ENCODE results near the gene BICD1. TPM values are rescaled to one million over a fixed set of nuclear protein-coding genes. Genes with fewer than 3 reads are reported as not detected.

Gene BICD1
- total and polyA plus RNA-seq, 2 donors from 2014 or later, result 3.8 to 36.7 TPM

DNA sequence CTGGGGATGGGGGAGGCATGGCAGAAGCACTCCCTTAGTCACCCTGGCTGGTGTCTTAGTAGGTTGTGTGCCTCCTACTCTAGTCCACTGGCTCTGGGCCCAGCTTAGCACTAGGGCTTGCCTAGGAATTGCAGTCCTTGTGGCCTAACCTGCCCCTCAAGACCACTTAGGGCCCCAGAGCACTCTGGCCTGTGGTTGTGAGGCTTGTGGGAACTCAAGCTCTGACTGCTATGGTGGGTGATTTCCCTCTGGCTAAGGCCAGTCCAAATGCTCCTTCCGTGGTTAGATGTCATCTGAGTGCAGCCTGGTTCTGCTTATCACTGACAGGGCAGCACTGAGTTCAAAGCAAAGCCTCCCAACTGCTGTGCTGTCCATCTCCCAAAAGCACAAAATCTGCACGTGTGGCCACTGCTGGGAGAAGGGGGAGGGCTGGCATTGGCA is 312.9 kb downstream of the BICD1 start:
- Histone ChIP-seq H3K27me3 (ENCODE audit: control insufficient read depth, insufficient read depth, low read length) (no peaks in the 10 kb centered on the region), H3K27ac (ENCODE audit: low read depth in 2 of 2, low read length in 2 of 2) (no peak overlapping the region), H3K36me3 (ENCODE audit: control insufficient read depth in 2 of 3, insufficient read depth in 3 of 3, low read length in 3 of 3) (no peaks in the 10 kb centered on the region), H3K4me3 (ENCODE audit: low read length in 3 of 3) (no peak overlapping the region), H3K4me1 (ENCODE audit: control insufficient read depth in 2 of 3, insufficient read depth in 2 of 3, low read depth in 1 of 3, low read length in 3 of 3) (peaks cover 0 to 21% (median 10%) of the 10 kb centered on the region in 3 donors), H3K9ac (ENCODE audit: low read length in 3 of 3) (no peak overlapping the region), H3K9me3 (ENCODE audit: control insufficient read depth in 2 of 3, insufficient read depth in 1 of 3, low read length in 3 of 3) (no peaks in the 10 kb centered on the region)
- no peak for FAIRE-seq
- TF ChIP-seq, protein P1, sequence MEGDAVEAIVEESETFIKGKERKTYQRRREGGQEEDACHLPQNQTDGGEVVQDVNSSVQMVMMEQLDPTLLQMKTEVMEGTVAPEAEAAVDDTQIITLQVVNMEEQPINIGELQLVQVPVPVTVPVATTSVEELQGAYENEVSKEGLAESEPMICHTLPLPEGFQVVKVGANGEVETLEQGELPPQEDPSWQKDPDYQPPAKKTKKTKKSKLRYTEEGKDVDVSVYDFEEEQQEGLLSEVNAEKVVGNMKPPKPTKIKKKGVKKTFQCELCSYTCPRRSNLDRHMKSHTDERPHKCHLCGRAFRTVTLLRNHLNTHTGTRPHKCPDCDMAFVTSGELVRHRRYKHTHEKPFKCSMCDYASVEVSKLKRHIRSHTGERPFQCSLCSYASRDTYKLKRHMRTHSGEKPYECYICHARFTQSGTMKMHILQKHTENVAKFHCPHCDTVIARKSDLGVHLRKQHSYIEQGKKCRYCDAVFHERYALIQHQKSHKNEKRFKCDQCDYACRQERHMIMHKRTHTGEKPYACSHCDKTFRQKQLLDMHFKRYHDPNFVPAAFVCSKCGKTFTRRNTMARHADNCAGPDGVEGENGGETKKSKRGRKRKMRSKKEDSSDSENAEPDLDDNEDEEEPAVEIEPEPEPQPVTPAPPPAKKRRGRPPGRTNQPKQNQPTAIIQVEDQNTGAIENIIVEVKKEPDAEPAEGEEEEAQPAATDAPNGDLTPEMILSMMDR (IDR thresholded peaks at IDR 0.05; ENCODE audit: borderline replicate concordance, extremely low read depth, insufficient read depth), result no peak
- no peak for DNase-seq
- intact Hi-C loops (cut with DNase I), result no loop called here

DNA sequence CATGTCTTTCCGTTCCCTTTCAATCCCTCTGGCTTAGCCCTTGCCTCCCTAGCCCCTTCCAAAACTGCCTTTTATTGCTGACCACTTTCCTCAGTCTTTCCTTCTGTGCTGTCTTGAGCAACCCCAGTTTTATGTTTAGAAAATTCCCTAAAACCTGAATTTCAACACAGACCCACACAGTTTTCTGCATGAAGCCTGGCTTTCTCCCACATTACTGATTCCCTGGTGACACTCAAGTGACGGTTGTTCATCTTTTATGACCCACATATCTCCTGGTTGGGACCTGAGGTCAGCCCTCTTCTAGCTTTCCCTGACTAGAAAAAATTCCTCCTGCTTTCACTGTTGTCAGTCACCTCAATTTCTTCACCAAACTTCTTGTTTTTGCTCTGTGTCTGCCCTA is 313.7 kb downstream of the BICD1 start:
- intact Hi-C loops (cut with DNase I), result no loop called here
- Histone ChIP-seq H3K4me1 (ENCODE audit: control insufficient read depth in 2 of 3, insufficient read depth in 2 of 3, low read depth in 1 of 3, low read length in 3 of 3) (peaks cover 0 to 21% (median 9%) of the 10 kb centered on the region in 3 donors), H3K4me3 (ENCODE audit: low read length in 3 of 3) (no peak overlapping the region), H3K36me3 (ENCODE audit: control insufficient read depth in 2 of 3, insufficient read depth in 3 of 3, low read length in 3 of 3) (no peaks in the 10 kb centered on the region), H3K27me3 (ENCODE audit: control insufficient read depth, insufficient read depth, low read length) (no peaks in the 10 kb centered on the region), H3K9me3 (ENCODE audit: control insufficient read depth in 2 of 3, insufficient read depth in 1 of 3, low read length in 3 of 3) (no peaks in the 10 kb centered on the region), H3K27ac (ENCODE audit: low read depth in 2 of 2, low read length in 2 of 2) (no peak overlapping the region), H3K9ac (ENCODE audit: low read length in 3 of 3) (no peak overlapping the region)
- TF ChIP-seq, protein P1 (IDR thresholded peaks at IDR 0.05; ENCODE audit: borderline replicate concordance, extremely low read depth, insufficient read depth), result no peak
- DNase-seq (no peak), FAIRE-seq (no peak)

DNA sequence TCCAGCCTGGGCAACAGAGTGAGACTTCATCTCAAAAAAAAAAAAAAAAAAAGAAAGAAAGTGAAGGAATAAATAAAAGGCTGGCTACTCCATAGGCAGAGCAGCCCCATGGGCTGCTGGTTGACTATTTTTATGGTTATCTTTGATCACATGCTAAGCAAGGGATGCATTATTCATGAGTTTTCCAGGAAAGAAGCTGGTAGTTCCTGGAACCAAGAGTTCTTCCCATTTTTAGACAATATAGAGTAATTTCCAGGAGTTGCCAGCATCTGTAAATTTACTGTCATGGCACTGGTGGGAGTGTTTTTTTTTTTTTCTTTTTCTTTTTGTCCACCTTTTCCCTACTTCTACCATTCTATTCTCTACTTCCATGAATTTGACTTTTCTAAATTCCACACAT is 316.9 kb downstream of the BICD1 start:
- TF ChIP-seq, protein P1 (IDR thresholded peaks at IDR 0.05; ENCODE audit: borderline replicate concordance, extremely low read depth, insufficient read depth), result no peak
- no peak overlapping the region for H3K9ac ChIP-seq (ENCODE audit: low read length in 3 of 3)
- H3K27ac ChIP-seq (ENCODE audit: low read depth in 2 of 2, low read length in 2 of 2), result no peak overlapping the region
- H3K4me3 ChIP-seq (ENCODE audit: low read length in 3 of 3), result no peak overlapping the region
- FAIRE-seq (no peak), DNase-seq (no peak)
- no peaks in the 10 kb centered on the region for H3K27me3 ChIP-seq (ENCODE audit: control insufficient read depth, insufficient read depth, low read length)
- H3K9me3 ChIP-seq (ENCODE audit: control insufficient read depth in 2 of 3, insufficient read depth in 1 of 3, low read length in 3 of 3), result no peaks in the 10 kb centered on the region
- intact Hi-C loops (cut with DNase I), result no loop called here
- H3K36me3 ChIP-seq (ENCODE audit: control insufficient read depth in 2 of 3, insufficient read depth in 3 of 3, low read length in 3 of 3), result no peaks in the 10 kb centered on the region
- peaks cover 0 to 18% (median 4%) of the 10 kb centered on the region in 3 donors for H3K4me1 ChIP-seq (ENCODE audit: control insufficient read depth in 2 of 3, insufficient read depth in 2 of 3, low read depth in 1 of 3, low read length in 3 of 3)

DNA sequence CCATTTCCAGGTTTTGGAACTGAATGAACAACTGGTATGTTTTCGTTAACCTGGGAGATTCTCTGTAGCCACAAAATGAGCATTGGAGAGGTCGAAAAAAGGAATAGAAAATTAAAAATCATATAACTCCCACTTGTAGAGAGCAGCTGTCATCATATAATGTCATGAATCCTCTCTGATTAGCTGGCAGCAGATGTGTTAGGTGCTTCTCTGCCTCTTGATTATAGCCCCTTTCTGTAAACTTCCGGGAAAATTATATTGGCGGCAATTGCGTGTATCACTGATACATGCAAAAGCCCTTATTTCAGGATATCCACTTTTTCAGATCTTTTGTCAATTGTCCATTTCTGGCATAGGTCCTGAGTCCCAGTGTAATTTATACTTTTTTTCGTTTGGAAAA is 324.4 kb downstream of the BICD1 start:
- intact Hi-C loops (cut with DNase I), result no loop called here
- no peak overlapping the region for H3K27ac ChIP-seq (ENCODE audit: low read depth in 2 of 2, low read length in 2 of 2)
- TF ChIP-seq, protein P1 (IDR thresholded peaks at IDR 0.05; ENCODE audit: borderline replicate concordance, extremely low read depth, insufficient read depth), result no peak
- no peak overlapping the region for H3K4me3 ChIP-seq (ENCODE audit: low read length in 3 of 3)
- no peaks in the 10 kb centered on the region for H3K9me3 ChIP-seq (ENCODE audit: control insufficient read depth in 2 of 3, insufficient read depth in 1 of 3, low read length in 3 of 3)
- H3K36me3 ChIP-seq (ENCODE audit: control insufficient read depth in 2 of 3, insufficient read depth in 3 of 3, low read length in 3 of 3), result no peaks in the 10 kb centered on the region
- H3K4me1 ChIP-seq (ENCODE audit: control insufficient read depth in 2 of 3, insufficient read depth in 2 of 3, low read depth in 1 of 3, low read length in 3 of 3), result peaks cover 0 to under 1% (median 0%) of the 10 kb centered on the region in 3 donors
- no peaks in the 10 kb centered on the region for H3K27me3 ChIP-seq (ENCODE audit: control insufficient read depth, insufficient read depth, low read length)
- DNase-seq (no peak), FAIRE-seq (no peak)
- H3K9ac ChIP-seq (ENCODE audit: low read length in 3 of 3), result no peak overlapping the region
